WTC11 (cell line): ENCODE data around the gene IFFO2. TPM values are rescaled to one million over a fixed set of nuclear protein-coding genes. Genes with fewer than 3 reads are reported as not detected.

Source experiments
- ATAC-seq: fragments of 200-7000 bp; cut with Tn5 transposase; 2 replicates; pipeline ENCODE4 v1.10.0; 2021; ENCODE audit warnings: mild to moderate bottlenecking, moderate library complexity
- CTCF ChIA-PET: fragments of 300-600 bp; sonication (Branson Sonifier 250); formaldehyde crosslinking; loops from one replicate; lab custom pipeline; 2021; ENCODE audit warnings: antibody characterized with exemption; lab: Charles Lee
- POLR2A ChIA-PET: fragments of 350-600 bp; sonication (Branson Sonifier 250); formaldehyde crosslinking; loops from one replicate; lab custom pipeline; 2021; ENCODE audit warnings: antibody characterized with exemption; lab: Charles Lee
- DNase-seq: peaks from one replicate; pipeline ENCODE4 v3.0.0; 2021; ENCODE audit warnings: low spot score
- H3K27ac Mint-ChIP-seq: 2 replicates; pipeline ENCODE4 v1.8.0; 2021; ENCODE audit warnings: mixed read lengths
- H3K27me3 Mint-ChIP-seq: 2 replicates; pipeline ENCODE4 v1.8.0; 2021; ENCODE audit warnings: low read depth, mild to moderate bottlenecking, moderate library complexity, mixed read lengths
- H3K36me3 Mint-ChIP-seq: 2 replicates; pipeline ENCODE4 v1.8.0; 2021; ENCODE audit warnings: mixed read lengths
- H3K4me1 Mint-ChIP-seq: 2 replicates; pipeline ENCODE4 v1.8.0; 2022; ENCODE audit warnings: mixed read lengths
- H3K4me3 Mint-ChIP-seq: 2 replicates; pipeline ENCODE4 v1.8.0; 2021; ENCODE audit warnings: mild to moderate bottlenecking, moderate library complexity, mixed read lengths
- H3K9me3 Mint-ChIP-seq: 2 replicates; pipeline ENCODE4 v1.8.0; 2021; ENCODE audit warnings: mixed read lengths
- AFF4 ChIP-seq: sonication (generic); formaldehyde crosslinking; IDR thresholded peaks from 2 replicates; pipeline ENCODE4 v1.8.1; 2023; ENCODE audit warnings: mild to moderate bottlenecking, missing genetic modification reagents, borderline replicate concordance
- AR ChIP-seq: fragments of 250-450 bp; sonication (Bioruptor Pico); IDR thresholded peaks from 2 replicates; pipeline ENCODE4 v1.9.0; 2021; ENCODE audit warnings: mild to moderate bottlenecking
- ATF2 ChIP-seq: sonication (generic); formaldehyde crosslinking; IDR thresholded peaks from 2 replicates; pipeline ENCODE4 v1.8.1; 2022; ENCODE audit warnings: low read depth, missing genetic modification reagents, borderline replicate concordance
- ATF3 ChIP-seq: sonication (generic); formaldehyde crosslinking; conservative IDR thresholded peaks from 2 replicates; pipeline ENCODE4 v1.8.1; 2022; ENCODE audit warnings: mild to moderate bottlenecking, missing genetic modification reagents
- CDX4 ChIP-seq: fragments of 250-450 bp; sonication (Bioruptor Pico); IDR thresholded peaks from 2 replicates; pipeline ENCODE4 v1.9.0; 2021; ENCODE audit warnings: moderate library complexity, mild to moderate bottlenecking, inconsistent platforms, borderline replicate concordance
- CREB1 ChIP-seq: sonication (generic); formaldehyde crosslinking; IDR thresholded peaks from 2 replicates; pipeline ENCODE4 v1.8.0; 2023; ENCODE audit warnings: mild to moderate bottlenecking, missing genetic modification reagents
- ELF4 ChIP-seq: sonication (generic); formaldehyde crosslinking; IDR thresholded peaks from 2 replicates; pipeline ENCODE4 v1.8.1; 2022; ENCODE audit warnings: low read depth, mild to moderate bottlenecking, moderate library complexity, missing genetic modification reagents
- ERG ChIP-seq: fragments of 250-450 bp; sonication (Bioruptor Pico); IDR thresholded peaks from 2 replicates; pipeline ENCODE4 v1.8.0; 2021; ENCODE audit warnings: mild to moderate bottlenecking
- GRHL2 ChIP-seq: fragments of 250-450 bp; sonication (Bioruptor Pico); IDR thresholded peaks from 2 replicates; pipeline ENCODE4 v1.8.0; 2022; ENCODE audit warnings: mild to moderate bottlenecking, moderate library complexity; ENCODE audit not compliant: insufficient replicate concordance, severe bottlenecking
- GTF2I ChIP-seq: fragments of 250-450 bp; sonication (Bioruptor Pico); conservative IDR thresholded peaks from 2 replicates; pipeline ENCODE4 v1.4.0; 2021; ENCODE audit warnings: mild to moderate bottlenecking
- MAX ChIP-seq: sonication (generic); formaldehyde crosslinking; IDR thresholded peaks from 2 replicates; pipeline ENCODE4 v1.8.0; 2022; ENCODE audit warnings: mild to moderate bottlenecking, missing genetic modification reagents
- SP1 ChIP-seq: sonication (generic); formaldehyde crosslinking; conservative IDR thresholded peaks from 2 replicates; pipeline ENCODE4 v1.8.1; 2022; ENCODE audit warnings: missing genetic modification reagents
- USF2 ChIP-seq: sonication (generic); formaldehyde crosslinking; IDR thresholded peaks from 2 replicates; pipeline ENCODE4 v1.8.1; 2023; ENCODE audit warnings: mild to moderate bottlenecking, missing genetic modification reagents, moderate library complexity
- ZBTB21 ChIP-seq: sonication (generic); formaldehyde crosslinking; IDR thresholded peaks from 2 replicates; pipeline ENCODE4 v1.8.1; 2023; ENCODE audit warnings: mild to moderate bottlenecking, missing genetic modification reagents, borderline replicate concordance
- ZMAT4 ChIP-seq: fragments of 250-450 bp; sonication (Bioruptor Pico); IDR thresholded peaks from 2 replicates; pipeline ENCODE4 v1.9.0; 2021; ENCODE audit warnings: mild to moderate bottlenecking
- ZNF121 ChIP-seq: sonication (generic); formaldehyde crosslinking; IDR thresholded peaks from 2 replicates; pipeline ENCODE4 v1.8.0; 2023; ENCODE audit warnings: missing genetic modification reagents
- ZNF138 ChIP-seq: sonication (generic); formaldehyde crosslinking; conservative IDR thresholded peaks from 2 replicates; pipeline ENCODE4 v1.8.1; 2022; ENCODE audit warnings: mild to moderate bottlenecking, moderate library complexity, missing genetic modification reagents
- ZNF425 ChIP-seq: fragments of 250-450 bp; sonication (Bioruptor Pico); conservative IDR thresholded peaks from 2 replicates; pipeline ENCODE4 v1.9.0; 2021; ENCODE audit warnings: mild to moderate bottlenecking
- total RNA-seq: library from RNA; stranded (reverse); gene quantifications from 3 replicates; pipeline ENCODE4 v1.2.3, GENCODE V29; 2021

IFFO2 gene
- total RNA-seq, 1 experiment from 2014 or later = 8.1 TPM

GRCh38 chr1:18937539-18937938 is 18.9 kb downstream of the IFFO2 start (continued):
- TF ChIP-seq AR (CRISPR knock-in tag) = no peak
- no peak for TF ChIP-seq AFF4 (CRISPR knock-in tag)
- no peak for TF ChIP-seq ERG (CRISPR knock-in tag)
- TF ChIP-seq, all 79 proteins: peak for 0

- Mint-ChIP-seq H3K36me3 (no peaks in the 10 kb centered on the region), H3K27ac (no peak overlapping the region), H3K4me3 (no peak overlapping the region), H3K27me3 (no peaks in the 10 kb centered on the region), H3K9me3 (no peaks in the 10 kb centered on the region), H3K4me1 (peaks cover 48% of the 10 kb centered on the region)
- ChIA-PET POLR2A (interaction anchor here (0.7 kb wide), 1 partner anchor 19 kb away, joined by 3 read pairs; no protein-coding TSS in a partner anchor), CTCF (interaction anchor here (0.5 to 12.0 kb wide), 4 partner anchors 15 to 556 kb away, joined by 5 to 107 read pairs (median 6); no protein-coding TSS in a partner anchor)
- ATAC-seq (no peak), DNase-seq (no peak)
- TF ChIP-seq CREB1 (CRISPR knock-in tag) = no peak
- TF ChIP-seq USF2 = no peak
- no peak for TF ChIP-seq ELF4 (CRISPR knock-in tag)
- TF ChIP-seq MAX (CRISPR knock-in tag) = no peak
- no peak for TF ChIP-seq ZNF138 (CRISPR knock-in tag)
- TF ChIP-seq CDX4 (CRISPR knock-in tag) = no peak
- TF ChIP-seq ATF3 = no peak
- no peak for TF ChIP-seq ATF2 (CRISPR knock-in tag)
- TF ChIP-seq GTF2I (CRISPR knock-in tag) = no peak
- no peak for TF ChIP-seq ZNF425 (CRISPR knock-in tag)
- no peak for TF ChIP-seq ERG (CRISPR knock-in tag)
- no peak for TF ChIP-seq GRHL2 (CRISPR knock-in tag)
- TF ChIP-seq ZNF121 (CRISPR knock-in tag) = no peak
- no peak for TF ChIP-seq SP1
- TF ChIP-seq ZMAT4 (CRISPR knock-in tag) = no peak
- TF ChIP-seq ZBTB21 (CRISPR knock-in tag) = no peak
Observed at GRCh38 chr1:18936814-18937481, 19.5 kb downstream of the IFFO2 start.
